ENCODE results near the gene GH1.
"Not testable (repeated sequence)": the region's sequence is repeated elsewhere in the genome, so short reads cannot be mapped to it uniquely, and the experiment has no call there.

Gene GH1

DNA sequence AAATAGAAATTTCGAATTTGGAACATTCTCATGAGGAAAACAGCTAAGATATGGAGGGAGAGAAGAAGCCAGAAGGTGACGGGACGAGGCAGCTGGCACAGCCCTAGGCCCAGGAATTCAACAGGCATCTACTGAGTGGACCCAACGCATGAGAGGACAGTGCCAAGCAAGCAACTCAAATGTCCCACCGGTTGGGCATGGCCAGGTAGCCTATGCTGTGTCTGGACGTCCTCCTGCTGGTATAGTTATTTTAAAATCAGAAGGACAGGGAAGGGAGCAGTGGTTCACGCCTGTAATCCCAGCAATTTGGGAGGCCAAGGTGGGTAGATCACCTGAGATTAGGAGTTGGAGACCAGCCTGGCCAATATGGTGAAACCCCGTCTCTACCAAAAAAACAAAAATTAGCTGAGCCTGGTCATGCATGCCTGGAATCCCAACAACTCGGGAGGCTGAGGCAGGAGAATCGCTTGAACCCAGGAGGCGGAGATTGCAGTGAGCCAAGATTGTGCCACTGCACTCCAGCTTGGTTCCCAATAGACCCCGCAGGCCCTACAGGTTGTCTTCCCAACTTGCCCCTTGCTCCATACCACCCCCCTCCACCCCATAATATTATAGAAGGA lies 2.0 kb downstream of the GH1 start:
- H3K4me1 ChIP-seq (ENCODE audit: control insufficient read depth in 1 of 2, insufficient read depth in 2 of 2, low read length in 2 of 2), result no peaks in the 10 kb centered on the region
- peak overlapping the region in 1 of 2 donors; percentile 63 for H3K9ac ChIP-seq (ENCODE audit: low read depth in 1 of 2, low read length in 2 of 2)

DNA sequence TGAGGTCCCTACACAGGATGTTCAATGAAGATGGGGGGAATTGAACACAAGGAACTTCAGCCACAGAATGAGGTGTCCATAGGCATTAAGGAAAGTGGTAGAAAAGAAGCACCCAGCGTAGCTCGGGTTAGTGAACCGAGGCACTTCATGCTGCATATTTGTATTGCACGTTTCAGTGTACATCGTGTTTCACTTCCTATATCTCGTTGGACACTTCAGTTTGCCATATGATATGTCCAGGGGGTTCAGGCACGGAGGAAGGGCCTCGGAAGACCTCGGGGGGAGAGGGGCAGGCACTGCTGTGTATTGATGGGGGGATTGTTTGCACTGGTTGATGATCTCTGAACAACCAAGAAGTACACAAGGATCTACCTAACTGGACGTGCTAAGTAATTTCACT lies 2.9 kb downstream of the GH1 start:
- H3K27ac ChIP-seq (ENCODE audit: low read depth, low read length); H3K36me3 ChIP-seq (ENCODE audit: control insufficient read depth in 1 of 2, insufficient read depth in 2 of 2, low read length in 2 of 2); H3K9ac ChIP-seq (ENCODE audit: low read depth in 1 of 2, low read length in 2 of 2); H3K4me3 ChIP-seq (ENCODE audit: low read depth in 1 of 2, low read length in 2 of 2); H3K4me1 ChIP-seq (ENCODE audit: control insufficient read depth in 1 of 2, insufficient read depth in 2 of 2, low read length in 2 of 2); H3K9me3 ChIP-seq (ENCODE audit: control insufficient read depth in 1 of 2, low read length in 2 of 2); H3K27me3 ChIP-seq (ENCODE audit: control insufficient read depth in 1 of 2, insufficient read depth in 2 of 2, low read length in 2 of 2): not testable (repeated sequence)

More for the DNA sequence above, 2.0 kb downstream of the GH1 start:
- Histone ChIP-seq H3K27ac (ENCODE audit: low read depth, low read length) (no peak overlapping the region), H3K36me3 (ENCODE audit: control insufficient read depth in 1 of 2, insufficient read depth in 2 of 2, low read length in 2 of 2) (no peaks in the 10 kb centered on the region), H3K27me3 (ENCODE audit: control insufficient read depth in 1 of 2, insufficient read depth in 2 of 2, low read length in 2 of 2) (peaks cover 0 to 5% of the 10 kb centered on the region in 2 donors), H3K4me3 (ENCODE audit: low read depth in 1 of 2, low read length in 2 of 2) (no peak overlapping the region), H3K9me3 (ENCODE audit: control insufficient read depth in 1 of 2, low read length in 2 of 2) (no peaks in the 10 kb centered on the region)

- no peaks in the 10 kb centered on the region for H3K4me1 ChIP-seq (ENCODE audit: control insufficient read depth in 1 of 2, insufficient read depth in 2 of 2, low read length in 2 of 2)
- no peaks in the 10 kb centered on the region for H3K9me3 ChIP-seq (ENCODE audit: control insufficient read depth in 1 of 2, low read length in 2 of 2)
- no peak overlapping the region for H3K9ac ChIP-seq (ENCODE audit: low read depth in 1 of 2, low read length in 2 of 2)
- H3K4me3 ChIP-seq (ENCODE audit: low read depth in 1 of 2, low read length in 2 of 2), result no peak overlapping the region
- peaks cover 0 to 5% of the 10 kb centered on the region in 2 donors for H3K27me3 ChIP-seq (ENCODE audit: control insufficient read depth in 1 of 2, insufficient read depth in 2 of 2, low read length in 2 of 2)
- H3K36me3 ChIP-seq (ENCODE audit: control insufficient read depth in 1 of 2, insufficient read depth in 2 of 2, low read length in 2 of 2), result no peaks in the 10 kb centered on the region
- H3K27ac ChIP-seq (ENCODE audit: low read depth, low read length), result no peak overlapping the region
Observed at GRCh38 chr17:63914471-63914870, 4.2 kb downstream of the GH1 start.

GRCh38 chr17:63911657-63912100 lies 7.0 kb downstream of the GH1 start:
- Histone ChIP-seq H3K36me3 (ENCODE audit: control insufficient read depth in 1 of 2, insufficient read depth in 2 of 2, low read length in 2 of 2) (no peaks in the 10 kb centered on the region), H3K4me3 (ENCODE audit: low read depth in 1 of 2, low read length in 2 of 2) (no peak overlapping the region), H3K9me3 (ENCODE audit: control insufficient read depth in 1 of 2, low read length in 2 of 2) (no peaks in the 10 kb centered on the region)

GRCh38 chr17:63911041-63911635 lies 7.5 kb downstream of the GH1 start, which contains the start of gene CSHL1:
Gene CSHL1 (minus strand): TSS chr17:63911258. CDS start chr17:63911196, 62 bp downstream.
- H3K4me1 ChIP-seq (ENCODE audit: control insufficient read depth in 1 of 2, insufficient read depth in 2 of 2, low read length in 2 of 2), result no peaks in the 10 kb centered on the region
- H3K9ac ChIP-seq (ENCODE audit: low read depth in 1 of 2, low read length in 2 of 2), result no peak within 1 kb of the TSS
- H3K27me3 ChIP-seq (ENCODE audit: control insufficient read depth in 1 of 2, insufficient read depth in 2 of 2, low read length in 2 of 2), result no peaks in the 10 kb centered on the region
- no peaks in the 10 kb centered on the region for H3K9me3 ChIP-seq (ENCODE audit: control insufficient read depth in 1 of 2, low read length in 2 of 2)
- no peaks in the 10 kb centered on the region for H3K36me3 ChIP-seq (ENCODE audit: control insufficient read depth in 1 of 2, insufficient read depth in 2 of 2, low read length in 2 of 2)
- H3K4me3 ChIP-seq (ENCODE audit: low read depth in 1 of 2, low read length in 2 of 2), result no peak within 1 kb of the TSS
- H3K27ac ChIP-seq (ENCODE audit: low read depth, low read length), result no peak within 1 kb of the TSS

More at GRCh38 chr17:63911657-63912100, 7.0 kb downstream of the GH1 start:
- Histone ChIP-seq H3K9ac (ENCODE audit: low read depth in 1 of 2, low read length in 2 of 2) (no peak overlapping the region), H3K4me1 (ENCODE audit: control insufficient read depth in 1 of 2, insufficient read depth in 2 of 2, low read length in 2 of 2) (no peaks in the 10 kb centered on the region), H3K27ac (ENCODE audit: low read depth, low read length) (no peak overlapping the region), H3K27me3 (ENCODE audit: control insufficient read depth in 1 of 2, insufficient read depth in 2 of 2, low read length in 2 of 2) (peaks cover 0 to 3% of the 10 kb centered on the region in 2 donors)

DNA sequence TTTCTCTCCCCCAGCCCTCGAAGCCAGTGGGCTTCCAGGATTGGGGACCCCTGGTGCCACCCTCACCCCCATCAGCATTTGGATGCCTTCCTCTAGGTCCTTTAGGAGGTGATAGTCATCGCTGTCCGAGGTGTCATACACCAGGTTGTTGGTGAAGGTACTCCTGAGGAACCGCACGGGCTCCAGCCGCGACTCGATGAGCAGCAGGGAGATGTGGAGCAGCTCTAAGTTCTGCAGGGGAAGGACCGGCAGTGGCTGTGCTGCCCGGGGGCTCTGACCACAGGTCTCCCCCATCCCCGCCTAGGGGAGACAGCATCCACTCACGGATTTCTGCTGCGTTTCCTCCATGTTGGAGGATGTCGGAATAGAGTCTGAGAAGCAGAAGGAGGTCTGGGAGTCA lies 8.5 kb downstream of the GH1 start:
- H3K36me3 ChIP-seq (ENCODE audit: control insufficient read depth in 1 of 2, insufficient read depth in 2 of 2, low read length in 2 of 2), result no peaks in the 10 kb centered on the region
- H3K4me3 ChIP-seq (ENCODE audit: low read depth in 1 of 2, low read length in 2 of 2), result no peak overlapping the region
- no peak overlapping the region for H3K27ac ChIP-seq (ENCODE audit: low read depth, low read length)

GRCh38 chr17:63909586-63909985 lies 9.1 kb downstream of the GH1 start:
- not testable (repeated sequence) for H3K36me3 ChIP-seq (ENCODE audit: control insufficient read depth in 1 of 2, insufficient read depth in 2 of 2, low read length in 2 of 2); H3K9me3 ChIP-seq (ENCODE audit: control insufficient read depth in 1 of 2, low read length in 2 of 2); H3K4me3 ChIP-seq (ENCODE audit: low read depth in 1 of 2, low read length in 2 of 2); H3K9ac ChIP-seq (ENCODE audit: low read depth in 1 of 2, low read length in 2 of 2); H3K27ac ChIP-seq (ENCODE audit: low read depth, low read length); H3K4me1 ChIP-seq (ENCODE audit: control insufficient read depth in 1 of 2, insufficient read depth in 2 of 2, low read length in 2 of 2); H3K27me3 ChIP-seq (ENCODE audit: control insufficient read depth in 1 of 2, insufficient read depth in 2 of 2, low read length in 2 of 2)

More for the DNA sequence above, 8.5 kb downstream of the GH1 start:
- H3K9ac ChIP-seq (ENCODE audit: low read depth in 1 of 2, low read length in 2 of 2), result no peak overlapping the region
- H3K27me3 ChIP-seq (ENCODE audit: control insufficient read depth in 1 of 2, insufficient read depth in 2 of 2, low read length in 2 of 2), result no peaks in the 10 kb centered on the region
- no peaks in the 10 kb centered on the region for H3K4me1 ChIP-seq (ENCODE audit: control insufficient read depth in 1 of 2, insufficient read depth in 2 of 2, low read length in 2 of 2)
- no peaks in the 10 kb centered on the region for H3K9me3 ChIP-seq (ENCODE audit: control insufficient read depth in 1 of 2, low read length in 2 of 2)

DNA sequence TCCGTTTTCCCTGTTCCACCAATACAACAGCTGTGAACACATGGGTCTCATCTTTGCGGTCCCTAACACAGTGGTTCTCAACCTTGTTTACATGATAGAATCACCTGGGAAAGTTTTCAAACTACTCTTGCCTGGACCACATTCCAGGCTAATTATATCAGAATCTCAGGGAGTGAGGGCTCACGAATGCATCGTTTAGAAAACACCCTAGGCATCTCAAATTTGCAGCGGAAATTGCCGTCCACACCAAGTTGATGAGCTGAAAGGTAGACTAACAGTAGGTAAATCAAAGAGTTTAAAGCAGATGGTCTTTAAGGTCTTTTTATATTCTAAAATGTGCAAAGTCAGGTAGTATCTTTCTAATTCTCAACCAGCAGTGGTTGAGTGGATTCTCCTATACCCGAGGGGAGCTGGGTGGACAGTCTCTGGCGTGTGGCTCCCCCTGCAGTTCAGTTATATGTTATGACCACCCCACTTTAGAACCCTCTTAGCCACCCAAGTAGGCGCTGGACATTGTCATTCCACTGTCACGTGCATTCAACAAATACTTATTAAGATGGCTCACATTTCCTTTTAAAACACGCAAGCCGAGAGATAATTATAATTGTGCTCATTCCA lies 11.4 kb downstream of the GH1 start:
- H3K4me3 ChIP-seq (ENCODE audit: low read depth in 1 of 2, low read length in 2 of 2); H3K36me3 ChIP-seq (ENCODE audit: control insufficient read depth in 1 of 2, insufficient read depth in 2 of 2, low read length in 2 of 2); H3K27me3 ChIP-seq (ENCODE audit: control insufficient read depth in 1 of 2, insufficient read depth in 2 of 2, low read length in 2 of 2); H3K9ac ChIP-seq (ENCODE audit: low read depth in 1 of 2, low read length in 2 of 2); H3K4me1 ChIP-seq (ENCODE audit: control insufficient read depth in 1 of 2, insufficient read depth in 2 of 2, low read length in 2 of 2); H3K9me3 ChIP-seq (ENCODE audit: control insufficient read depth in 1 of 2, low read length in 2 of 2); H3K27ac ChIP-seq (ENCODE audit: low read depth, low read length): not testable (repeated sequence)

GRCh38 chr17:63904796-63905195 lies 13.8 kb downstream of the GH1 start:
- H3K36me3 ChIP-seq (ENCODE audit: control insufficient read depth in 1 of 2, insufficient read depth in 2 of 2, low read length in 2 of 2); H3K9me3 ChIP-seq (ENCODE audit: control insufficient read depth in 1 of 2, low read length in 2 of 2): not testable (repeated sequence)

GRCh38 chr17:63903787-63904201 lies 14.8 kb downstream of the GH1 start:
- not testable (repeated sequence) for H3K9ac ChIP-seq (ENCODE audit: low read depth in 1 of 2, low read length in 2 of 2); H3K27ac ChIP-seq (ENCODE audit: low read depth, low read length); H3K4me3 ChIP-seq (ENCODE audit: low read depth in 1 of 2, low read length in 2 of 2); H3K4me1 ChIP-seq (ENCODE audit: control insufficient read depth in 1 of 2, insufficient read depth in 2 of 2, low read length in 2 of 2); H3K9me3 ChIP-seq (ENCODE audit: control insufficient read depth in 1 of 2, low read length in 2 of 2); H3K36me3 ChIP-seq (ENCODE audit: control insufficient read depth in 1 of 2, insufficient read depth in 2 of 2, low read length in 2 of 2); H3K27me3 ChIP-seq (ENCODE audit: control insufficient read depth in 1 of 2, insufficient read depth in 2 of 2, low read length in 2 of 2)

More at GRCh38 chr17:63904796-63905195, 13.8 kb downstream of the GH1 start:
- H3K27me3 ChIP-seq (ENCODE audit: control insufficient read depth in 1 of 2, insufficient read depth in 2 of 2, low read length in 2 of 2); H3K4me1 ChIP-seq (ENCODE audit: control insufficient read depth in 1 of 2, insufficient read depth in 2 of 2, low read length in 2 of 2); H3K4me3 ChIP-seq (ENCODE audit: low read depth in 1 of 2, low read length in 2 of 2); H3K9ac ChIP-seq (ENCODE audit: low read depth in 1 of 2, low read length in 2 of 2); H3K27ac ChIP-seq (ENCODE audit: low read depth, low read length): not testable (repeated sequence)

Data from duodenal mucosa (tissue), 2 donors.